ENCODE data around the gene ACAD10.

The ACAD10 gene

GRCh38 chr12:111780166-111780565 is 94.3 kb downstream of the ACAD10 start:
- no peak for DNase-seq

DNA sequence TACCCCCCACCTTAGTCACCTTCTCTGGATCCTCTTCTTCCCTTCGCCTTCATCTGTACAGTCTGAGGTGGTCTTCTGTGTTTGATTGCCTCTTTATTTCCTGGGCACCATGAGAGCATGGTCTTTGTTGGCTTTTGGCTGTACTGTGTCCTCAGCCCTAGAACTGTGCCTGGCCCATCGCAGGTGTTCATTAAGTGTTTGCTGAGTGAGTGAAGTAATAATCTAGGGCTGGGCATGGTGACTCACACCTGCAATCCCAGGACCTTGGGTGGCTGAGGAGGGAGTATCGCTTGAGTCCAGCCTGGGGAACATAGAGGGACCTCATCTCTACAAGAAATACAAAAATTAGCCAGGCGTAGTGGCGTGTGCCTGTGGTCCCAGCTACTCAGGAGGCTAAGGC is 94.8 kb downstream of the ACAD10 start:
- no peak for DNase-seq

DNA sequence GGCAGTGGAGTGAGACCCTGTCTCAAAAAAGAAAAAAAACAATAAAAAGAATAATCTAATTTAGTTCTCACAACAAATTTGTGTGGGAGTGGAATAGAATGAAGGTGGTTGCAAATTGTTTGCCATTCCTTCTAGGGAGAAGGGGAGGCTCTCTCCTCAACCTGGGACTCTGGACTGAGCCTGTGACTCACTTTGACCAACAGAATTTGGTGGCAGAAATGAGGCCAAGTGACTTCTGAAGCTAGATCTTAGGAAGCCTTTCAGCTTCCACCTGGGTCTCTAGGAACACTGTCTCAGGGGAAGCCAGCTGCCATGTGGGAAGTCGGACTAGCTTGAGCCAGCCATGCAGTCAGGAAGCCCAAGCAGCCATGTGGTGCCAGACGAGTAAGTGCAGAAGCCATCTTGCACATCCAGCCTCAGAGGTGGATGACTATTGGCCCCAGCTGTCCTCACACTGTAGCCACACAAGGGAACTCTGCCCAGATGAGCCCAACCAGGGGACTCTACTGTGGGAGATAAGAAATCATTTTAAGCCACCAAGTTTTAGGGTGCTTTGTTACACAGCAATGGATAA is 95.3 kb downstream of the ACAD10 start:
- DNase-seq: no peak

DNA sequence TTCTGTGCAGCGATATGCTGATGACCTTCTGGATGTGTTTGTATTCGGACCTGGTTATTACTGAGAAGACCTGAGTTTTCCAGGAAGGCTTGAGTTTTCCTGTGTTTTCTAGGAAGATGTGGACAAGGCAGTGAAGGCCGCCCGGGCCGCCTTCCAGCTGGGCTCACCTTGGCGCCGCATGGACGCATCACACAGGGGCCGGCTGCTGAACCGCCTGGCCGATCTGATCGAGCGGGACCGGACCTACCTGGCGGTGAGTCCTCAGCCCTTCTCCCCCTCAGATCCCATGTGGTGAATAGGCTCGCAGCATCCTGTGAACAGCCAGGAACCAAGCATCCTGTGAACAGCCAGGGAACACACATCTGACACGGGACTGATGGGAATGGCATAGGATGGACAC is 97.2 kb downstream of the ACAD10 start:
- DNase-seq: no peak

DNA sequence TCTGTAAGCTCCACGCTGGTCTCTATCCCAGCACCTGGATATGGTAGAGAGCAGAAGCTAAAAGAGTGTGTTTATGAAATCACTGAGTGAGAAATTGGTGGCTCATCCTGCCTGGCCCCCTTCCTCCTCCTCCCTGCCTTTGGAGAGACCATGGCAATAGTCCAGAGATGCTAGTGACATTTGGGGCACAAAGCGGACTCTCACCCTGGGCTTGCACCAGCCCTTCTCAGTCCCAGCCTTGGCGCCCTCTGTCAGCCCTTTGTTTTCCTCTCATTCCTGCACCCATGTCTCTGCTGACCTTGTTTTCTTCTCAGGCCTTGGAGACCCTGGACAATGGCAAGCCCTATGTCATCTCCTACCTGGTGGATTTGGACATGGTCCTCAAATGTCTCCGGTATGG is 99.1 kb downstream of the ACAD10 start:
- DNase-seq: no peak

GRCh38 chr12:111785651-111786050 is 99.8 kb downstream of the ACAD10 start:
- DNase-seq: no peak

DNA sequence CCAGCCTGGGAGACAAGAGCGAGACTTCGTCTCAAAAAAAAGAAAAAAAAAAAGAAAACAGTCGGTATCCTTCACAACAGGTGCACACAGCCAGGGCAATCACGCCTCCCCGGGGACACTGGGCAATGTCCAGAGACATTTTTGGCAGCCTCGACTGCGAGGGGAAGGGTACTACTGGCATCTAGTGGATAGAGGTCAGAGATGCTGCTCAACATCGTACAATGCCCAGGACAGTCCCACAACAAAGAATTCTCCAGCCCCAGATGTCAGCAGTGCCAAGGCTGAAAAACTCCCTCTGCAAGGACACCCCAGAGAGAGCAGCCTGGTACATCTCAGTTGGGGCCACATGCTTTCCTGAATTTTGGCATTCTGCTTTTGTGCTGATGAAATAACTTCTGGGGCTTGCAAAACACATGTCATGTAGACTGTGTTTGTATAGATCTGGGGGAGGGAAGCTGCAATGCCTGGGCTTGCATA is 102.4 kb downstream of the ACAD10 start:
- DNase-seq: no peak

GRCh38 chr12:111789779-111790178 is 103.9 kb downstream of the ACAD10 start:
- DNase-seq: no peak

DNA sequence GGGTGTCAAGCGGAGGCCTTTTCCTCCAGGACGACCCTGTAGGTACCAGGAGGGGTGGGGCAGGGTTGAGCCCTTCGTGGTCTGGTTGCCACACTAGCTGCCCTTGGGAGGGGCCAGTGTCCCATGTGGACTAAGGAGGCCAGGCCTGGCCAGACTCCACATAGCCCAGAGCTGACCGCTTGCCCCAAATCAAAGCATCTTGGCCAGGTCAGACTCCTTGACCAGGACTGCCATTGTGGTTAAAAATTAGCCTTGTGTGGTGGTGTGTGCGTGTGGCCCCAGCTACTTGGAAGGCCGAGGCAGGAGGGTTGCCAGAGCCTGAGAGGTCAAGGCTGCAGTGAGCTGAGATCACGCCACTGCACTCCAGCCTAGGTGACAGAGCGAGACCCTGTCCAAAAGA is 105.7 kb downstream of the ACAD10 start:
- no peak for DNase-seq

DNA sequence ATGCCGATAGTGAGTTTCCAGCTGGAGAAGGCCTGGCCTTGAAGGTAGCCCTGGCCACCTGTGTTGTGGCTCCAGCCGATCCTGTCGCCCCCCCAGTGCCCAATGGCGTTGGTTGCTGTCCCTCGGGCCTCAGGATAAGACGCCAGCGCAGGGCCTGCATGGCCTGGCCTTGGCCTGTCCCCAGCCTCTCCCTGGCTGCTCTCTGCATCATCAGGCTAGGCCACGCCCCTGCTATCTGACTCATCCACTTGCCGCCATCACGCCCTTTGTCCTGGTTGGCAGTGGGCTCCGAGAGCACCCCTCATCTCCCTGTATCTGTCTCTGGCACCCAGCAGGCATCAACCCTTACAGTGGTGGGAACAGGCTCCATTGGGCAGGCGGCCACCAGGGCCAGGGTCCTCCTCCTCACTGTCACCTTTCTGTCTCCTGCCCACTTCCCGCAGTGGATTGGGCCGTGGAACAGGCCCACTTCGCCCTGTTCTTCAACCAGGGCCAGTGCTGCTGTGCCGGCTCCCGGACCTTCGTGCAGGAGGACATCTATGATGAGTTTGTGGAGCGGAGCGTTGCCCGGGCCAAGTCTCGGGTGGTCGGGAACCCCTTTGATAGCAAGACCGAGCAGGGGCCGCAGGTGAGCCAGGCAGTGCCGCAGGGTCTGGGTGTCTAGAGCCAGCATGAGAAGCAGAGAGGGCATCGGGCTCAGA is 106.5 kb downstream of the ACAD10 start:
- DNase-seq: no peak

- no peak for DNase-seq
Measured at GRCh38 chr12:111792856-111793235, 107.0 kb downstream of the ACAD10 start.

DNA sequence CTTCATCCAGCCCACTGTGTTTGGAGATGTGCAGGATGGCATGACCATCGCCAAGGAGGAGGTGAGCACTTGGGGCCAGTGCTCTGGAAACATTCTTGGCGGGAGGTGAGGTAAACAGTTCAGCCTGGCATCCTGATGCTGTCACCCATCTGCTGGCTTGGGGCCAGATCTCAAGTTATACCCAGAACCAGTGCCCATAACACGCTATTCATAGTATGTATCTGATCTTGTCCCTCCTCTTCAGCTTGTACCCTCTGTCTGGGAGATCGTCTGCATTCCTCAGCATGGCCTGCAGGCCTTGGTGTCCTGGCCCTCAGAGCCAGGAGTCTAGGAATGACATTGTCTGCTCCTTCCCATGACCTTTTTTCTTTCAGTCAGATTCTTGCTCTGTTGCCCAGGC is 112.3 kb downstream of the ACAD10 start:
- DNase-seq: no peak

DNA sequence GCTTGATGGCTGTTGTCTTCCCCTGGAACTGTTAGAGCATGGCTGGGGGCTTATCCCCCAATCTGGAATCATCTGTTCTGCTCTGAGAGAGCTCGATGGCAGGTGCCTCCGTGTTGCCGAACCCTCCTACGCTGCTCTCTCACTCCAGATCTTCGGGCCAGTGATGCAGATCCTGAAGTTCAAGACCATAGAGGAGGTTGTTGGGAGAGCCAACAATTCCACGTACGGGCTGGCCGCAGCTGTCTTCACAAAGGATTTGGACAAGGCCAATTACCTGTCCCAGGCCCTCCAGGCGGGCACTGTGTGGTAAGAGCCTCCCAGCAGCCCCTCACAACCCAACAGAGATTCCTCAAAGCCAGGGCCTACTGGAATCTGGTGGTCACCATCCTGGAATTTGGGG is 113.9 kb downstream of the ACAD10 start:
- no peak for DNase-seq

GRCh38 chr12:111803038-111803626 is 117.3 kb downstream of the ACAD10 start:
- DNase-seq: no peak

DNA sequence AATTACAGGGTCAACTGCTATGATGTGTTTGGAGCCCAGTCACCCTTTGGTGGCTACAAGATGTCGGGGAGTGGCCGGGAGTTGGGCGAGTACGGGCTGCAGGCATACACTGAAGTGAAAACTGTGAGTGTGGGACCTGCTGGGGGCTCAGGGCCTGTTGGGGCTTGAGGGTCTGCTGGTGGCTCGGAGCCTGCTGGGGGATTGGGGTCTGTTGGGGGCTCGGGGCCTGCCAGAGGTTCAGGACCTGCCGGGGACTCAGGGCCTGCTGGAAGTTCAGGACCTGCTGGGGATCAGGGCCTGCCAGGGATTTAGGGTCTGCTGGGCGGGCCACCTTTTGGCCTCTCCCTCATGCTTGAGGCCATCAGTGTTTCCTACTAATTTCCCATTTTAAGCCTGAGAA is 118.0 kb downstream of the ACAD10 start:
- DNase-seq: no peak

DNA sequence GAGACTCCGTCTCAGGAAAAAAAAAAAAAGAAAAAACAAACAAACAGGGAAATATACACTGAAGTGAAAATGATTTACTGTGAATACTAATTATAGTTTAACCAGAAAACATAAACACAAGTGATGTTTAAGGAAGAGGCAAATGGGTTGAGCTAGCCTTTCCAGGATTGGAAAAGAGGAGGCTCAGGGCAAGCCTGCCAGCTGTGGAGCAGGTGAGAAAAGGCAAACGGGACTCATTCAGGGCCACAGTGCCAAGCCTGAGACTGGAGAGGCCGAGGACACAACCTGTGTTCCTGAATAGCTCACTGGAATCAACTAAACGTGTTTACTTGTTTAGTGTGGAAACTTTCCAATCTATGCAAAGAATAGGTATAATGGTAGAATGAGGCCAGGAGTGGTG is 120.5 kb downstream of the ACAD10 start:
- DNase-seq: no peak

All from NCI-H1694 (cell line).